SK-N-MC (cell line): ENCODE measurements around the gene CCNI2.

Experiments
- EZH2 ChIP-seq: fragments of 200-600 bp; sonication (generic); IDR thresholded peaks from one replicate; pipeline ENCODE4 v1.6.1; 2017; ENCODE audit warnings: antibody characterized with exemption
- FOXP2 ChIP-seq: optimal IDR thresholded peaks from 2 replicates; pipeline ENCODE3; 2011; ENCODE audit warnings: mild to moderate bottlenecking, moderate library complexity; ENCODE audit not compliant: insufficient read depth; ENCODE audit errors: extremely low read length, control extremely low read depth
- POLR2AphosphoS5 ChIP-seq: IDR thresholded peaks from 2 replicates; pipeline ENCODE4 v1.6.1; 2012; ENCODE audit warnings: mild to moderate bottlenecking, low read depth, low read length, borderline replicate concordance

DNA sequence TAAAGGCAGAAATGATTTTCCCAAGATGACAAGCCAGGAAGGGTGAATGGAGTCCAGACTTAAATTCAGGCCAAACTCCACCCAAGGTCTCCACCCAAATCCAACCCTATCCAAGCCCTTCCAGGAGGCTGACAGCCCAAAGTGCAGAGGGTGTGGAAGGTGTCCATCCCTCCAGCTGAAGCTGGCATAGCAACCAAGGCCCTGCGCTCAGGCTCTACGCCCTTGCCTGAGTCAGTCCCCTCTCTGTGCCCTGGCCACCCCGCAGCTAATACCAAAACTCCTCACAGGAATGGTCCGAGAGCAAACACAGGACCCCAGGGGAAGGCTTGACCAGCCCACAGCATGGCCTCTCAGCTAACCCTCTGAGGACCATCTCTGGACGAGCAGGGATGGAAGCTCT, 27.7 kb downstream of the CCNI2 start:
- TF ChIP-seq POLR2AphosphoS5: no peak
- no peak for TF ChIP-seq EZH2
- TF ChIP-seq FOXP2: no peak
